GM19467 (cell line): ENCODE measurements around the gene SH3GLB1.
"Not testable (repeated sequence)": the region's sequence is repeated elsewhere in the genome, so short reads cannot be mapped to it uniquely, and the experiment has no call there.

ENCODE experiments used
- ATAC-seq: cut with Tn5 transposase; IDR thresholded peaks from one replicate; pipeline ENCODE4 v1.9.1; 2021; ENCODE audit warnings: mild to moderate bottlenecking, moderate library complexity; ENCODE audit not compliant: unreplicated experiment

The SH3GLB1 gene

DNA sequence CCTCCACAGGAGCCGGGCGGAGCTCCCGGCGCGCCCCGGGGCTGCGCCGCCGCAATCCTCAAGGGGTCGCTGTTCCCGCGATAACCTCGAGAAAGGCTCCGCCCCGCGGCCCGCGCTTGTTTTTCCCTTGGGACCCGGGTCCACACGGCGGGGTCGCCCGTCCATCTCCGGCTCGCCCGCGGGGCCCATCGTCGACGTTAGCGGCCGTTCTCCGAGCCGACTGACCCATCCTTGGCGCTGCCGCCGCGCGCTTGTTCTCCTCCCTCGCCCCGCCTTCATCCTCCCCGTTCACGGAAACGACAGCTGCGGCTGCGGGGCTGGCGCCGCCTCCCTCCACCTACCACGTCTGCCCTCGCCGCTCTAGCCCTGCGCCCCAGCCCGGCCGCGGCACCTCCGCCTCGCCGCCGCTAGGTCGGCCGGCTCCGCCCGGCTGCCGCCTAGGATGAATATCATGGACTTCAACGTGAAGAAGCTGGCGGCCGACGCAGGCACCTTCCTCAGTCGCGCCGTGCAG is at the start of gene SH3GLB1:
TSS of gene SH3GLB1 (plus strand) at position 119 of the 514 bp plus-strand sequence. CDS start at position 443, 324 bp downstream.
- ATAC-seq: peak; percentile 90

DNA sequence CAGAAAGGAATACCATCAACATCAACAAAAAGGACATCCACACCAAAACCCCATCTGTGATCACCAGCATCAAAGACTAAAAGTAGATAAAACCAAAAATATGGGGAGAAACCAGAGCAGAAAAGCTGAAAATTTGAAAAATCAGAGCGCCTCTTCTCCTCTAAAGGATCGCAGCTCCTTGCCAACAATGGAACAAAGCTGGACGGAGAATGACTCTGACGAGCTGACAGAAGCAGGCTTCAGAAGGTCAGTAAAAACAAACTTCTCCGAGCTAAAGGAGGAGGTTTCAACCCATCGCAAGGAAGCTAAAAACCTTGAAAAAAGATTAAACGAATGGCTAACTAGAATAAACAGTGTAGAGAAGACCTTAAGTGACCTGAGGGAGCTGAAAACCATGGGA is 46.0 kb upstream of the SH3GLB1 start:
- ATAC-seq: not testable (repeated sequence)

DNA sequence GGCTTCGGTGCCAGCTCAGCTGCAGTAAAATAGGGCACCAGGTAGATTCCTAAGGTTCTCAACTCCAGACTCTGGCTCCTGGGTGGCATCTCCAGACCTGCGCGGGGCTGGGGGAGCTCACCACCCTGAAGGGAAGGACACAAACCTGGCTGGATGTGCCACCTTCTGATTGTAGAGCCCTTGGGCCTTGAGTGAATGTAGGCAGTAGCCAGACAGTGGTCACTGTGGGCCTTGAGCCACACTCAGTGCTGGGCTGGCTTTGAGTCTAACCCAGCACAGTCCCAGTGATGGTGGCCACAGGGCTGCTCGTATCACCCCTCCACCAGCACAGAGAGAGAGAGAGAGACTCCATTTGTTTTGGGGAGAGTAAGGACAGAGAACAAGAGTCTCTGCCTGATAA is 38.0 kb upstream of the SH3GLB1 start:
- no peak for ATAC-seq

DNA sequence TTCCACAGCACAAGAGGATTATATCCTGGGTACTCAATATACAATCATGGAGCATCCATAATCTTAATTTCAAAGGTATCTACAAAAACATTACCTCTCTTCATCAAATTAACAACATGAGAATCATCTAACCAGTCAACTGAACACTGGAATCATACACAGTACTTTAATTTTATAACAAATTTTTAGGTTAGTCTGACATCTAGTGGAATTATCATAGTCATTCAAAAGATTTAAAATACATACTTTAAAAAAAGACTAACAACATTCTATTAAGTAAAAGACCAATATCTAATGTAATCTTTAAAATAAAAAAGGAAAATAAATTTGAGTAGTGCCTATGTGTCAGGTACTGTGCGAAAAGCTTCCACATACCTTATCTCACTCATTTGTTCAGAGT is 16.8 kb upstream of the SH3GLB1 start:
- no peak for ATAC-seq

DNA sequence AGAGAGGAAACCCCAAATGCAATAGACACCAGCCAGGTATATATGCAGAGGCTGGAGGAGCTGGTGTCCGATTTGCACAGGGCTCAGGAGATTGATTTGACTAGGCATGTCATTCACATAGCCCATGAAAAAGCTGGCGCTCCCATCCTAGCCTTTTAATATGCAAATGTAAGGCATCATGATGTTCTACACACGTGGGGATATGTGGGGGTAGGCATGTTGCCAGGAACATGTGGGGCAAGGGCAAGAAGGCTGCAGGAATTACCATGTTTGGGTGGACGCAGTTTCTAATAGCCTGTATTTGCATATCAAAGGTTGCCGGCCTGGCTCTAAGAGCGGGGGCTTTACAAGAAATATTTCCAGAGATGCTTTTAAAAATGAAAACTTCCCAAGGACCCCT is 11.7 kb upstream of the SH3GLB1 start:
- ATAC-seq: no peak

DNA sequence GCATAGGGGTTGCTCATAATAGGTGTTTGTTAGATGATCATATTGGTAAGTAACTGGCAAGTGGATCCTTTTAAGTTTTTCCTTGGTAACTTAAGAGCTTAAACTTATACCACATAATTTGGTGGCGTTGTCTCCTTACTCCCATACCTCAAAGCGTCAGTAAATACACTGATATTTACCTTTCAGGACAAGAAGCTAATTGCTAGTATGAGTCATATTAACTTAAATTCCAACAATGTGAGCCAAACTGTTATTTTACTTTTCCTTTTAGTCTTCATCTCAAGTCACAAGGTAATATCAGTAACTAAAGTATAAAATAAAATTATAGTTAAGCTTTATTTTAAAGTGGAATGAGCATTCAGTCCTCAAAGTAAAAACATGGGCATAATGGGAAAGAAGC is 9.0 kb upstream of the SH3GLB1 start:
- ATAC-seq: no peak

DNA sequence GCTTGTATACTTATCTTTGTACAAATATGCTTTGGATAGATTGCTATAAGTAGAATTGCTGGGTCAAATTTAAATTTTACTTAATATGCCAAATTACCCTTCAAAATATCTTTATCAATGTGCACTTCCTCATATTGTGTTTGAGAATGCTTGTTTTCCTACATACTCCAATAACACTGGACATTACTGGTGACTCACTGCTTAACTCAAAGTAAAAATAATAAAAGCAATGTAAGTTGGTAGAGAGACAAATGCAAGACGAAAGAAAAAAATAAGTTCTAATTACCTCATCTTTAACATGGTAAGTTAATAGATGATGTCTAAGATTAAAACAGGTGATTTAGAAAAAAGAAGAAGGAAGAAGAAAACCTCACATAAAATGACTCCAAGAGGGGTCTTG is 7.9 kb upstream of the SH3GLB1 start:
- ATAC-seq: no peak

DNA sequence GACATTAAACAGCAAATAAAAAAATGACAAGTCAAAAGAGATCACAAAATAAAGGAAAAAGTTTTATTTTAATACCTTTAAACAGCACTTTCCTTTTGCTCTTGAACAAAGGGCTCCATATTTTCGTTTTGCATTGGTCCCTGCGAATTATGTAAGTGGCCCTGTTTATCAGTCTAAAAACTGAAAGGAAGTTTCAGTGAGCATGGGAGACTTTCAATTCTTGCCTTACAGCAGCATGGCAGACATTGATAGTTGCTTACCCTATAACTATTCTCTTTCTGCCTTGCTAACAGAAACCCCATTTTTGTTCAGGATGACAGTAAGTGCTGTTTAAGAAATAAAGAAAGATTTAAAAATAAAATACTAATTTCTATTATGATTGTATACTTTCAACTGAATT is 5.2 kb upstream of the SH3GLB1 start:
- ATAC-seq: no peak

DNA sequence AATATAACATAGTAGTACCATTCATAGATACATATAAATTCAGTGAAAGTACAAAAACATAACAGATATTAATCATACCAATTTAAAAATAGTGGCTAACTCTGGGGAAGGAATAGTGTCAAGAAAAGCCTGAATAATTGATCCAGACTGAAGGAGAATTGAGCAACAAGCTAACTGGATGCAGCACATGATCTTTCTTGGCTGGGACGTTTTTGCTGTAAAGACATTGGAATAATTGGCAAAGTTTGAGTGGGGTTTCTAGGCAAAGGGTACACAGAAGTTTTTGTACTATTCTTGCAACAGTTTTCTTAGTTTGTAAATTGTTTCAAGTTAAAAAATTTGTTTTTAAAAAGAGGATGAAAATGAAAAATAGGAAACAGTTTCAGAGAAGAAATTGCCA is 2.6 kb upstream of the SH3GLB1 start:
- no peak for ATAC-seq

DNA sequence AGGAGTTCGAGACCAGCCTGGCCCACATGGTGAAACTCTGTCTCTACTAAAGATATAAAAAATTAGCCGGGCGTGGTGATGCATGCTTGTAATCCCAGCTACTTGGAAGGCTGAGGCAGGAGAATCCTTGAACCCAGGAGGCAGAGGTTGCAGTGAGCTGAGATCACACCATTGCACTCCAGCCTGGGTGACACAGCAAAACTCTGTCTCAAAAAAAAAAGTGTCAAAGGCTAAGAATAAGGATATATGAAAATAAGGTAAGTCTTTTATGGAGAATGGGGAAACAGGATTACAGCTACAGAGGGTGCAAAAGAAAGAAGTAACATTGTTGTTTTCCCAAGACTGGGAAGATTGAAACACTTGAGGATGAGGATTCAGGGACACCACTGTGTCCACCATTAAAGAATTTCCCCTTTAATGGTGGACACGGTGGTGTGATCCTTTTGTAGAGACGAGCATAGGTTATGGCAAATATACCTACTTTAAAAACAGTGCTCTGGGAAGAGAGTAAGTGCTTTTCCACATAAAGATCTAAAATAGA is 1.4 kb upstream of the SH3GLB1 start:
- not testable (repeated sequence) for ATAC-seq

DNA sequence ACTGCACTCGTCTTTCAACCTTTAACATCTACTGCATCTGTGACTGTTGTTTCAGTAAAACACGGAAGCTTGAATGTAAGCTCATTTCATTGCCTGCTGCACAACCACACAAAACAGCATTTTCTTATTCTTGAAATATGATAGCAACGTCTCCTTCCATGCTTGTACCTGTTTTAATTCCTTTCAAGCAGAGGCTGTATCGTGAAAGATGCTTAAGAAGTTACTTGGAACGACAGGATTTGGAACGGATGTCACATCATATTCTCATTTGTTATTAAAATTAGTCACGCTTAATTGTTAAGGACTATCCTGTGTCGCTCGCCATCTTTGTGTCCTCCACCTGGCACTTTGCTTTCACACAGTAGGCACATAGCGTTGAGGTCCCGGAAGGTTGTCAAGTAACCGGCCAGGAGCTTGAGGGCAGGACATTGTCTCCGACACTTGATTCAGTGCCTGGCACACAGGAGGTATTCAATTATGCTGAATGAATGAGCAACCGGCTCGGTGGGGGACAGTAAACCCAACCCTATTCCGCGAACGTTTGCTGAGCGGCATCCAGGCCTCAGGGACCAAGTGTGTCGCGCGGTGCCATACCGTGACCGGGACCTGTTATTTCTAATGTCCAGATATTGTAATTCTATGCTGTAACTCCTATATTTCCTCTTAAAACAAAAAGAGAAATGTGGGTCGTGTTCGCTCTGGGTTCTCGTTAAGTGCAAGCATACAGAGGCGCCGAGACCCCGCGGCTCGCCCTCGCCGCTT is 499 bp upstream of the SH3GLB1 start:
- peak; percentile 33 for ATAC-seq

DNA sequence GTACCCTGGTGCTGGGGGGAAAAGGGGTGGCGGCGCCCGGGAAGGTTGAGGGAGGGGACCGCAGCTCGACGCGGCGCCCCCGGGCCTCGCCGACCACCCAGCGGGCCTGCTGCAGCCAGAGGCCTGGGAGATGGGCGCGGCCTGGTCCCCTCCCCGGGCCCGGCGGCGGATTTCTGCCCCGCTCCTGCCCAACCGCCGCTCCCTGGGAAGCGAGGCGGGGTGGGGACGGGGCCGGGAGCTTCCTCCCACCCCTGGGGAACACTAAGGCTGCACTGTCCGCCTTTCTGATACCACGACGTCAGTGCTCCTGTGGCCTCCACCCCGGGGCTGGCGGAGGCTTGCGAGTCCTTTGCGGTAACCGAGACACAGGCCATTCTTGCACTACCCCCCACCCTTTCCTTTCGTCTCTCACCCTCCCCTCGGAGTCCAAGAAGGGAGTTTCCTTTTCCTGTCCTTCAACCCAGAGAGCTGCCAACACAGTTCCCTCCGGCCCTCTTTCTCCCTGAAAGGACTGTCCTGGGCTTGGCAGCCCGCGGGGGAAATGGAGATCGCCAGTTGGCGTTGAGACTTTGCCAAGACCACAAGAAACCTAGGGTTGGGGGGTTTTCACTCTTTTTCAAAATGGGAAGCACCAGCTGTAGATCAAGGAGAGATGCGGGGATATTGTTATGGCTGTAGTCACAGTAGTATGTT is 742 bp downstream of the SH3GLB1 start:
- peak; percentile 32 for ATAC-seq

DNA sequence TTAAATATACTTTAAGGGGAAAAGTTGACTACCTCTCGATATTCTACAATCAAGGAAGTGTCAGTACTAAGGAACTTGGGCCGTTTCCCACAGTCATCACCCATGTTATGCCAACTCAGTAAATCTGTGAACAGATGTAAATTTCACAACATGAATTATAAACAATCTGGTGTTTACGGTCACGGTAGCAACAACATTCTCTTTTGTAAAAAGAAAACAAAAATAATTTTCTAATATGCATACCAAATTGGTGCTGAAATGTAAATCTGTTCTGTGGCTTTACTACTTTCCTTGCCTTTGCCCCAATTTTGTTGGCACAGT is 1.2 kb downstream of the SH3GLB1 start:
- ATAC-seq: no peak

DNA sequence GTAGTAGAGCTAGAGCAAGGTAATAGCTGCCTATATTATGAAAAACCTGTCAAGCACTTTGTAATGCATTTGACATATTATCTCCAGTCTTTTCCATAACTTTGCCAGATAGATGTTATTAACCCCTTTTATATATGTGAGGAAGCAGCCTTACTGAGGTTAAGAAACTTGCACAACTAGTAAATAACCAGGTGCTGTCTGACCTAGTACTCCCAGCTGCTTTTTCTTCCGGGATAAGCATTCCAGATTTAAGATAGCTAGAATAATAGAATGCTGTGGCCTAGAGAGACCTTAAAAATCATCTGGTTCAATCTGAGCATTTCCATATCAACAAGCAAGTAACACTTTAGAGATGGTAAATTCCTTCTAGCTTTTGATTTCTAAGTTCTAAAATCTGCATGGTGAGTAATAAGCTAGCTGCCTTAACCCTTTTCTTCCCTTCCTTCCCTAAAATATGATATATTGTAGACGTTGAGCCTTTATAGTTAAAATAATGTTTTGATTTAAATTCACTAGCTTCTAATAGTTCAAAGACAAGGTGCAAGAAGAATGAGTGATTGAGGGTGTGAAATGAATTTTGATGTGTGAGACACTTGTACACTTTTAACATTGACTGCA is 1.8 kb downstream of the SH3GLB1 start:
- ATAC-seq: no peak

DNA sequence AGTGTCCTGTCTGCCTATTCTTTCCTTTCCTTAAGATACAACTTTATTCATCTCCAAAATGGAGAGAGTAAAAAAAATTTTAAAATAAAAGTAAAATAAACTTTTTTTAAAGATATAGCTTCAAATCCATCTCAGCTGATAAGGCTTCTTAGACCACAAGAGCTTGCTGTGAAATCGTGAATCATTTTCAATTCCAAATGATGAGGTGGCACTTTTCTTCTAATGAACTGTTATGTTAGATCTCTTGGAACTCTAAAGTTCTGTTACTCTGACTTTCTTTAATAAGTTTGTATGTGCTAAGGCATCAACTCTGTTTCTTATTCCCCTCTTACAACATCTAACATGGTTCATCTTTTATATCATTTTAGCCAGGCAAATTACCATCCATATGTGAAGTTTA is 4.5 kb downstream of the SH3GLB1 start:
- no peak for ATAC-seq

DNA sequence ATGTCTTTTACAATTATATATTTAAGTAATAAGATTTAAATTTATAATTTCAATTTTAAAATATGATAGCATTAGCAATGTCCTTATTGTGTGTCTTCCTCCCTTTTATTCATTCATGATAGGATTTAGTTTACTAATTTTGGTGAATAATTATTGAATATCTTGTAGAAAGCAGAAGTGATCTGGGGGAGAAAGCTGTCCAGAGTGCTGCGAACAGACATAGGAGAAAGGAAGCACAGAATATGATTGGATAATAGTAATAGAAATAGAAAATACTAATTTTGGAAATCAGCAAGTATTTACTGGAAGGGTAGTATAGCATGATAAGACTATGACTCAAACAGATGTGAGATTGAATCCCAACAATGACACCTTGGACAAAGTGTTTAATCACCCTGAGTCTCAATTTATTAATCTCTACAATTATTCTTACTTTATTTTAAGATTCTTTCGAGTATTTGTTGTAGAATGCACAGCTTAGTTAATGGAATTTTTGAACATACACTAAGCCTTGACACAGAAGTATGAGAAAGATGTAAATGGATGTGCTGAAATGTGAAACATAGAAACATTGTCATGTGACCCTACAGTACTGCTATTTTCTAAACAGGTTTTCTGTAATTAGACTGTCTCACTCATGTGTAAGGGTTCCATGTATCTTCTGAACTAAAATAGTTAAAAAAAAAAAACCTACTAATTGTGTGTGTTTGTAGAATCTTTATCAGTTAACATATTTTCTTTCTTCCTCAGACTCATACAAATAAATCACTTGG is 7.9 kb downstream of the SH3GLB1 start:
- ATAC-seq: no peak

DNA sequence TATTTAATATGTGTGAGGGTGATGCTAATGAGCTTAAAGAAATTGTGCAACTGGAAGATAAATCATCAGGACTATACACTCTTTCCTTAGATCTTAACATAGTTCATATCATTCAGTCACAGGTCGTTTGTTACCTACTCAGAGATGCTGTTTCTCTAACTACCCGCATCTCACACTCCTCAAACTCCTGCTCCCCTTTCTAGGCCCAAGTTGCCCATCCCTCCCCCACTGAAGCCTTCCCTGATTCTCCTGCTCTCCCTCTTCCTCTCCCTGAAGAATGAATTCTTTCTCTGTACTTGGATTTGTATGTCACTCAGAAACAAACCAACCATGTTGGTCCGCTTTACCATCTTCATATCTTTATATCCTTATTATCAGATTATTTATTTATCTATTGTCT is 9.1 kb downstream of the SH3GLB1 start:
- ATAC-seq: no peak

DNA sequence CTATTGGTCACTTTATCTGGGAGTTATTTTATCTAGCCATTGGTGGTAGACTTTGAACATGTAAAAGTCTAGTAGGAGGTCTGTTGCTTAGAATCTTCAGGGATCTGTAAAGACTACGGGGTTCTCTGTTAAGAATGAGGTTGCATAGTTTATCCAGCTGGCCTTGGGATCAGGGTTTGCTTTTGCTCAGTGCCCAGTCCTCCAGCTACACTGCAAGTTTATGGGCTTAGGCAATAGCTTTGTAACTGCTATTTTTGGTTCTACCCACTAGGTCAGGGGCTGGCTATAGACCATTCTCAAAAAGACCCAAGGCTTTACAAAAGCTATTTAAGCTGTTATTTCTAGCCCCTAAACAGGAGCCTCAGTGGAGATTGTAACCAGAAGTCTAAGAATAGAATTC is 9.8 kb downstream of the SH3GLB1 start:
- no peak for ATAC-seq

DNA sequence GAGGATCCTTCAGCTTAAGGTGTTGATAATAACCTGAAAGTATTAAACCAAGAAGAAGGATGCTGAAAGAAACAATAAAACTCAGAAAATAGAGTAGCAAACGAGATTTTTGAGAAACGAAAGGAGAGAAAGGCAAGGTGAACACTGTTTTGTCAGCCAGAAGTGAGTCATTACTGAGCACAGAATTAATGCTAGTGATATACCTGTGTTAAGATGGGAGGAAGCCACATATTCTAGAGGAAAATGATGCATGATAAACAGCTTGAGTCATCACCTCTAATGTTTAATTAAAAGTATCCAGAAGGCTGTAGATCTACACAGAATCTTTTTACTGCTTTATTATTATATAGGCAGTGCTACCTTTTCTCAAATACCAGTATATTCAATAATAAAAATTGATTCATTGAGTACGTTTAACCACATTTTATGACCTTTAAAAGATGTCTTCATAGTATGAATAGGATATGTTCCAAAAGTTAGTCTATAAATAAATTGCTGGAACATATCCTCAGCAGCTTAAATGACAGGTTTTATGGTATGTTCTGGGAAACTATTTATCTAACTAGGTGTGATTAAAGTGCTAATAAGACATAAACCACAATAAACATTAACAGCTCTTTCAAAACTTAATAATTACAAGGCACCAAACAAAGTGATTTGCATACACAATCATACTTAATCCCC is 10.3 kb downstream of the SH3GLB1 start:
- no peak for ATAC-seq

DNA sequence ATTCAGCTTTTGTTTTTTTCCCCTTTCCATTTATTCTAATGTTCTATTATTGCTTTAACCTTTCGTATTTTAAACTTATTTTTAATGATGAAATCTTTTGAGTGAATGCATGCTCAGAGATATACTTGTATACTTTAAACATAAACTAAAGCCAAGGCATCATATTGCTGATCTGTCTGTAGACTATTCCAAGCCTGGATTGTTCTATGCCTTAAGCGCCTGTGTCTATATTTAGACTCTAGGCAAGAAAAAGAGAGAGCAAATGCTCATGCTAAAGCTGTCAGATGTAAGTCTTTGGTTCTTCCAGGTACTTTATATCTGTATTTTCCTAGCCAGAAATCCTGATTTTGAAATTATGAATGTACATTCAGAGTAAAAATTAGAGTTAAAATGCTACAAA is 14.4 kb downstream of the SH3GLB1 start:
- no peak for ATAC-seq
